Mucosa of gallbladder (tissue), 1 donor: ENCODE results near the gene DUSP5. TPM values are rescaled to one million over a fixed set of nuclear protein-coding genes. Genes with fewer than 3 reads are reported as not detected.
"Not testable (repeated sequence)": the region's sequence is repeated elsewhere in the genome, so short reads cannot be mapped to it uniquely, and the experiment has no call there.

Experiments
- DNase-seq: peaks from one replicate; pipeline ENCODE4 v3.0.0-alpha.2; 2020; ENCODE audit warnings: low spot score
- total RNA-seq: library from RNA; stranded (reverse); gene quantifications from one replicate; pipeline ENCODE4 v1.2.1, GENCODE V29; 2021
- donor health status: DM: no; HTN: no; CAD: no.

The DUSP5 gene, protein sequence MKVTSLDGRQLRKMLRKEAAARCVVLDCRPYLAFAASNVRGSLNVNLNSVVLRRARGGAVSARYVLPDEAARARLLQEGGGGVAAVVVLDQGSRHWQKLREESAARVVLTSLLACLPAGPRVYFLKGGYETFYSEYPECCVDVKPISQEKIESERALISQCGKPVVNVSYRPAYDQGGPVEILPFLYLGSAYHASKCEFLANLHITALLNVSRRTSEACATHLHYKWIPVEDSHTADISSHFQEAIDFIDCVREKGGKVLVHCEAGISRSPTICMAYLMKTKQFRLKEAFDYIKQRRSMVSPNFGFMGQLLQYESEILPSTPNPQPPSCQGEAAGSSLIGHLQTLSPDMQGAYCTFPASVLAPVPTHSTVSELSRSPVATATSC
- total RNA-seq, result 15.9 TPM

DNA sequence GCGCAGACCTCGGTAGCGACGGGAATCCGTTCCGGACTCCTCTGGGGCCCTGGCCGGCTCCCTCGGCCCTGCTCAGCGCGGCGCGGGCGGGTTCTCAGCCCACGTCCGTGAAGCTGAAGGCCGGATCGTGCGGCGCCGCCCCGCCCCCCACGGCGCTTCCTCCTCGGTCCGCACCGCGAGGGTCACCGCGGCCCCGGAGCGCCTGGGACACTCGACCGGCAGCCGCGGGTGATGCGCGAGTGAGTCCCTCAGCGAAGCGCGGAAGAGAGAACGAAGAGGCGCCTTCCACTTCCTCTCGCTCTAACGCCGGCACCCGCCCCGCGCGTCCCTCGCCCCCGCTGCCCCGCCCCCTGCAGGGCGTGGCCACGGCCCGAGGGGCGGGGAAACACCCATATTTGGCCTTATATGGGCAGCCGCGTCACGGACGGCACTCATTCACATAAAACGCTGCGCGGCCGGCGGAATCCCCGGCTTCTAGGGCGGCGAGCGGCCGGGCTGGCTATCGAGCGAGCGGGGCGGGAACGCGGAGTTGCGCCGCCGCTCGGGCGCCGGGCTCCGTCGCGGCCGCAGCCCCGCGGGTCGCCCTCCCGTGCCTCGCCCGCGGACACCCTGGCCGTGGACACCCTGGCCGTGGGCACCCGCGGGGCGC lies at the start of gene DUSP5:
Gene DUSP5 (plus strand): TSS at position 470 of the 649 bp plus-strand sequence. CDS start 215 bp downstream, outside the sequence.
- DNase-seq, result peak; percentile 96

DNA sequence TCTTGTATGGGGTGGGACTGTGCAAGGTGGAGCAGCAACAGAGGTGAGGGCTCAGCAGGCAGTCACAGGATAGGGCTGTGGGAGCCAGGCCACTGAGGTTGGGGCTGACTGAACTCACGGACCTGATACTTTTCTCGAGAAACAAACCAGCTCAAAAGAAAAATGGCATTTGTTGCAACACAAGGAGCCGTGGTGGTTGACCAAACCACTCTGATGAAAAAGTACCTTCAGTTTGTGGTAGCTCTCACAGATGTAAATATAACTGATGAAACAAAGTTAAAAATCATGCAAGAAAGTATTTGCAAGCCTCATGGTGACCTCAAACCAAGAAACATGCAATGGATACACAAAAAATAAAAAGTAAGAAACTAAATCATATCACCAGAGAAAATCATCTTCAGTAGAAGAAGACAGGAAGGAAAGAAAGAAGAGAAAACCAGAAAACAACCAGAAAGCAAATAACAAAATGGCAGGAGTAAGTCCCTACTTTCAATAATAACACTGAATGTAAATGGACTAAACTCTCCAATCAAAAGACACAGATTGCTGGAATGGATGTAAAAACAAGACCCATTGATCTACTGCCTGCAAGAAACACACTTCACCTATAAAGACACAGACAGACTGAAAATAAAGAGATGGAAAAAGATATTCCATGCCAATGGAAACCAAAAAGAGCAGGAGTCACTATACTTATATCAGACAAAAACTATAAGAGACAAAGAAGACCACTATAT lies 48.9 kb upstream of the DUSP5 start:
- no peak for DNase-seq

DNA sequence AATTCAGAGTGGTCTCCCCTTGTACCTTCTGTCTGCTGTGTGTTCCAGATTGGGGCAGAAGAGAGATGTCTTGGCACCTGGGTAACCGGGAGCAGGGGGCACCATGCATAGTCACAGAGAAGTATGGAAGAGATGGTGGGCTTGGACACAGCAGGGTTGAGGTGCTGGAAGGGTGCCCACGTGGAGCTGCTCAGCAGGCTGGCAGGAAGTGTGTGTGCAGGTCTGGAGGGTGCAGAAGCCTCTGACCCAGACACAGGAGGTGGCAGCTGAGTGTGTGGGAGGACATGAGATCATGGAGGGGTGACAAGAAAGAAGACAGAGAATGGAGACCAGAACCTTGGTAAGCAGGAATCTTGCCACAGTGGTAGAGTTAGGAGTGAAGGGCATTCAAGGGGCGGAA lies 42.3 kb upstream of the DUSP5 start:
- DNase-seq, result no peak

DNA sequence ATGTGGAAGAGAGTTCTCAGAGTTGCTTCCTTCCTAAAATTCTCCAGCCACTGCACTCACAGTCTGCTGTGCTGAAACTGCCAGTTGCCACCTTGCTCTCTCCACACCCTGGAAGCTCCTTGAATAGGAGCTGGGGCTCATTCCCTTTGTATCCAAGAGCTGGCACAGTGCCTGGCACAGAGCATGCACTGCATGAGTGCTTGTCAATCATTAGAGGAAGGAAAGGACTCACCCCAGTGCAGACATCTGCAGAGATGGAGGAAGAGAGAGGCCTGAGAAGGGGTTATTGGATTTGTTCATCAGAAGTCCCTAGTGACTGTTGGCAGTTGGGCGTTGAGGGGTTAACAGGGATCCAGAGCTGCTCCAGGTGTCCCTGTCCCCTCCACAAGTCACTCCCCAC lies 41.7 kb upstream of the DUSP5 start:
- DNase-seq, result peak; percentile 40

GRCh38 chr10:110456523-110457091 lies 41.1 kb upstream of the DUSP5 start:
- DNase-seq, result no peak

- DNase-seq, result no peak
Measured at GRCh38 chr10:110457851-110458250, 39.9 kb upstream of the DUSP5 start.

DNA sequence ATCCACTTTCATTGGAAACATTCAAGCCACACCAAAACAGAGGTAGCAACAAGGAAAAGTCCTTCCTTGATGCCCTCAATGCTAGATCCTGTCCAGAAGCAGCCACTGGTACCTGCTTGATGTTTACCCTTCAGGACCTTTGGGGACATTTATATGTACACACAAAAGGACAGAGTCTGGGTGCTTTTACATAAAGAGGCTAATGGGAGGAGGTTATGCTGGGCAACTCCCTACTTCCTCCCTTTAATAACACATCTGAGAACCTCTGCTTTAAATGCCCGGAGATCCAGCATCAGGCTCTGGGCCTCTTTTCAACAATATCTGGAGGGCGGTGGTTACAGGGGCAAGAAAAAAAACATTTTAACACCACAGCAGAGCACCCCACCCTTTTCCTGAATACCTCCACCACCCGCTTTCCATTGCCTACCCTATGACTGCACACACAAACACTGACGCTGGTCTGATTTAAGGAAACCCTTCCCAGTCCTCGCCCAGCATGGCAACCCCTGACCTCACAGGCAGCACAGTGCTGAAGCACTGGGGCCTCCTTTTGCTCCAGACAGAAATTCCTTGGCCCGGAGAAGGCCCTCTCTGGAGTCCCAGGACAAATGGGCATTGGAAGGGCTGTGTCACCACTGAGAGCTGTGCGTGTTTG lies 39.3 kb upstream of the DUSP5 start:
- DNase-seq, result no peak

DNA sequence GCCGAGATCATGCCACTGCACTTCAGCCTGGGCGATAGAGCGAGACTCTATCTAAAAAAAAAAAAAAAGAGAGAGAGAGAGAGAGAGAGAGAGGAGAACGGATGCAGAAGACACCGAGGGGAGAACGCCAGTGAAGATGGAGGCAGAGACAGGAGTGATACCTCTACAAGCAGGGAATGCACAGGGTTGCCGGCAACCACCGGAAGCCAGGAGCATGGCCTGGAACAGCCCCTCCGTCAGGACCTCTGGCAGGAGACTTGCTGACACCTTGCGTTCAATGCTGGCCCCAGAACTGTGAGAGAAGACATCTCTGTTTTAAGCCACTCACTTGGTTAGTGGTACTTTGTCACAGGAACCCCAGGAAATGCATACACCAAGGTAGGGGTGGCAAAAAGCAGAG lies 38.1 kb upstream of the DUSP5 start:
- DNase-seq, result no peak

DNA sequence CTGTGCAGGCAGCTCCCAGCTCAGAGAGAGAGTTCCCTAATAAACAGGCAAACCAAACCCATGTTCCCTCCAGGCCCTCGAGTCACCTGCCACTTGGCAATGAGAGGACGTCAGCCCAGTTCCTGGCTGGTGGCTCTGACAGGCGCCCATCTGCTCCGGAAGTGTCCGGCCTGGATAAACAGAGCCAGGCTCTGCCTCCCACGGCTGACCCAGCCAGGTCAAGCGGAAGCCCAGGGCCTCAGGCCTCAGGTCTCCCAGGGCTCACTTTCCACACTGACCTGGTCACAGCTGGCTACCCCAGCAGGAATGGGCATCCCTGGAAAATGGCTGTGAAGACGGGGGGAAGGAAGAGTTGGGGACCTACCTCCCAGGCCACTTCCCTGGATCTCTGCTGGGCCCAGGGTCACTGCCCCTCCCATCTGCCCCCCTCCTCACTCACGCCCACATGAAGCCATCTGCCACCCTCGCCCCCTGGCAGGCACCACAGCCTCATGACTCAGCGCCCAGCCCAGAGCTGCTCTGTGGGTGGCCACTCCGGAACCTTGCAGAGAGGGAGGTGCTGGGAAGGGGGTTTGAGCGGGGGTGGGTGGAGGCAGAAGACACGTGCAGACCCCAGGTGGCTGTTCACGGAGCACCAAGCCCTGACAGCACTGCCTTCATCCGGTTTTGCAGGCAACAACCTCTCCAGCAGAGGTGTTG lies 37.4 kb upstream of the DUSP5 start:
- peak; percentile 56 for DNase-seq

DNA sequence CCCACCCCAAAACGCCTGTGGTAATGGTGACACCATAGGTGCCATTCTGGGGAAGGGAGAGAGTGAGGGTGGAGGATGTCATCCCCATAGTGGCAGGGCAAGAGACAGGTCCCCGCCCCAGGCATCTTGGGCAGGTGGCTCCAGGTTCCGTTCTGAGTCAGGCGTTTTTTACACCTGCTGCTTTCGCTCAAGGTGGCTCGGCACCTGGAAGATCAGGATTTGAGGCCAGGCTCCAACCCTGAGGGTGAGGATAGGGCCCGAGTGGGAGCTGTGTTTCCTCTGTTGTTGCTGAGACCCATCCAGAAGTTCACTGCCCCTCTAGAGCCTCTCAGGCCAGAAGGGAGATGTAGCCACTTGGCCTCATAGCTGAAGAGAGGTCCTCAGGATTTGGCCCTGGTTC lies 36.6 kb upstream of the DUSP5 start:
- no peak for DNase-seq

DNA sequence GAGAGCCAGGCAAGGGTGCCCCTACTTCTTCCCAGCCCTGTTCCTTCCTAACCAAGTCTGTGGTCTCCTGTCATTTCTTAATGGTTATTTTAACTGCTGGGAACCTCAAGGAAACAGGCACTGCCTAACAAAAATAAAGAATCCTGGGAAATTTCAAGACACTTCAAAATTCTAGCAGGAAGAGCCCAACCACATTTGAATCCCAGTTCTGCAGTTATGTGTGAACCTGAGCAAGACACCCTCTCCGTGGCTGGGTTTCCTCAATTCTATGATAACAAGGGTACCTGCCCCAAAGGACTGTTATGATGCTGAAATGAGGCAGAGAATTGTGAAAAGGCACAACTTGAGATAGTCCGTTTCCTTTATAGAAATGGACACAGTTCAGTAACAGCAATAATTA lies 36.2 kb upstream of the DUSP5 start:
- DNase-seq, result no peak

- DNase-seq, result peak; percentile 25
Measured at GRCh38 chr10:110462166-110463095, 35.3 kb upstream of the DUSP5 start.

DNA sequence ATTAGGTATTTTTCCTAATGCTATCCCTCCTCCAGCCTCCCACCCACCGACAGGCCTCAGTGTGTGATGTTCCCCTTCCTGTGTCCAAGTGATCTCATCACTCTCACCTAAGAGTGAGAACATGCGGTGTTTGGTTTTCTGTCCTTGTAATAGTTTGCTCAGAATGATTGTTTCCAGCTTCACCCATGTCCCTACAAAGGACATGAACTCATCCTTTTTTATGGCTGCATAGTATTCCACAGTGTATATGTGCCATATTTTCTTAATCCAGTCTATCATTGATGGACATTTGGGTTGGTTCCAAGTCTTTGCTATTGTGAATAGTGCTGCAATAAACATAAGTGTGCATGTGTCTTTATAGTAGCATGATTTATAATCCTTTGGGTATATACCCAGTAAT lies 29.4 kb upstream of the DUSP5 start:
- not testable (repeated sequence) for DNase-seq

DNA sequence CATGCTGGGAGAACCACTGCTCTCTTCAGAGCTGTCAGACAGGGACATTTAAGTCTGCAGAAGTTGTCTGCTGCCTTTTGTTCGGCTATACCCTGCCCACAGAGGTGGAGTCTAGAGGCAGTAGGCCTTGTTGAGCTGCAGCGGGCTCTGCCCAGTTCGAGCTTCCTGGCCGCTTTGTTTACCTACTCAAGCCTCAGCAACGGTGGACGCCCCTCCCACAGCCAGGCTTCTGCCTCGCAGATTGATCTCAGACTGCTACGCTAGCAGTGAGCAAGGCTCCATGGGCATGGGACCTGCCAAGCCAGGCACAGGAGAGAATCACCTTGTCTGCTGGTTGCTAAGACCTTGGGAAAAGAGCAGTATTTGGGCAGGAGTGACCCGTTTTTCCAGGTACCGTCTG lies 27.2 kb upstream of the DUSP5 start:
- DNase-seq, result not testable (repeated sequence)

- no peak for DNase-seq
Measured at GRCh38 chr10:110471566-110472139, 26.1 kb upstream of the DUSP5 start.

DNA sequence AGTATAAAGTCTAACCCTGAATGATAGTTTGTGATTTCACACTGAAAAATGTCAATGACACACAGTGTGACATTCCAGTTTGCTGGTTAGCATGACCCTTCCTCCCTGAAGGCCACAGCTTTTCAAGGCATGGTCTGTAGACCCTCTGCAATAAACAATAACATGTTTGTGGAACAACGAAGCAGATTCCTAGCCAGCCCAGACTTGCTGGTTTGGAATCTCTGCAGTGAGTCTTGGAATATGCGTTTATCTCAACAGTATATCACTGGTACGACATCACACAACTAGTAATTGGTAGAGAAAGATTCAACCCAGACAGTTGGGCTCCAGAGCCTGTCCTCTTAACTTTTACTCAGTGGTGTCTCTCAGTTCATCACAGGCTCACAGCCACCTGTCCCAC lies 23.7 kb upstream of the DUSP5 start:
- DNase-seq, result no peak

- DNase-seq, result no peak
Measured at GRCh38 chr10:110474826-110475225, 22.9 kb upstream of the DUSP5 start.

GRCh38 chr10:110475722-110476515 lies 21.8 kb upstream of the DUSP5 start:
- DNase-seq, result no peak

DNA sequence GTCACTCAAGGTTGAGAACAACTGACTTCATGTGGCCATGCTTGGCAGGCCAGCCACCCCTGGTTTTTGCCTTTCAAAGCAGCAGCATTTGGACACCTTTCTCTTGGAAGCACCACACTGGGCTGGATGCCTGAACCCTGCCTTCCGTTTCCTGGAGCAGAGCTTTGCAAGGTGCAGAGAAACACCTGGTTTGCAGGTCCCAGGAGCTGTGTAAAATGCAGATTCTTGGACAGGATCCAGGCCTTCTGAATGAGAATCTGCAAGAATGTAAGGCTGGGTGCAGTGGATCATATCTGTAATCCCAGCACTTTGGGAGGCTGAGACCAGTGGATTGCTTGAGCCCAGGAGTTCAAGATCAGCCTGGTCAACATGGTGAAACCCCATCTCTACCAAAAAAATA lies 18.0 kb upstream of the DUSP5 start:
- no peak for DNase-seq
